Psoas muscle (tissue), 8 donors: Measurements from ENCODE around the gene RPL5. TPM values are rescaled to one million over a fixed set of nuclear protein-coding genes. Genes with fewer than 3 reads are reported as not detected.

Experiments
- ATAC-seq, 4 donors: fragments of 200-7000 bp; cut with Tn5 transposase; one replicate each; pipeline ENCODE4 v1.9.1; 2020; ENCODE audit warnings: moderate library complexity in 3 of 4, mild to moderate bottlenecking in 2 of 4
- DNase-seq, 2 donors: peaks; one replicate each; pipeline ENCODE4 v3.0.0-alpha.2; 2020
- H3K27ac ChIP-seq: fragments of 200-600 bp; one replicate; pipeline ENCODE4 v1.8.0; 2022
- H3K27me3 ChIP-seq, 3 donors: fragments of 200-600 bp in 1 of 3; one replicate each; pipeline versions ENCODE4 v1.6.1 to v1.8.0; 2013 to 2022; ENCODE audit warnings: low read length in 2 of 3, mild to moderate bottlenecking in 2 of 3, moderate library complexity in 1 of 3; ENCODE audit not compliant: insufficient read depth in 3 of 3
- H3K36me3 ChIP-seq, 2 donors: fragments of 200-600 bp in 1 of 2; one replicate each; pipeline versions ENCODE4 v1.6.1 to v1.8.0; 2013 to 2022; ENCODE audit warnings: low read depth in 1 of 2, mild to moderate bottlenecking in 1 of 2, moderate library complexity in 1 of 2; ENCODE audit not compliant: insufficient read depth in 1 of 2
- H3K4me1 ChIP-seq: fragments of 200-600 bp; one replicate; pipeline ENCODE4 v1.8.0; 2022
- H3K4me3 ChIP-seq: fragments of 200-600 bp; one replicate; pipeline ENCODE4 v1.8.0; 2022; ENCODE audit warnings: mild to moderate bottlenecking
- H3K9me3 ChIP-seq: fragments of 200-600 bp; one replicate; pipeline ENCODE4 v1.8.0; 2022
- WGBS, 3 donors: extraction: QIAGEN DNeasy Blood & Tissue Kit; methylation state at CpG; one replicate each; pipeline versions ENCODE4 v1.1.6 to v1.1.7; 2013; 5-methylcytosine and 5-hydroxymethylcytosine counted together
- intact Hi-C, 2 donors: fragments of 100-400 bp; cut with DNase I; formaldehyde crosslinking; loops; one replicate each; pipeline versions ENCODE4 v1.11.0 to v1.14.2; 2022
- polyA plus RNA-seq, 3 donors: library from polyadenylated mRNA; stranded (reverse); fragments of 200-250 nt; gene quantifications; one replicate each; pipeline ENCODE4 v1.2.3, GENCODE V29; 2013
- total RNA-seq, 4 donors: library from RNA; stranded (reverse); fragmentation: NEBNext Ultra II Directional in 2 of 4; extraction: Animal tissue kit (Norgen Biotek cat#: 25700) in 2 of 4; gene quantifications; one replicate each; pipeline versions ENCODE4 v1.2.1 to v1.2.4, GENCODE V29; 2021 to 2023
- TF ChIP-seq, protein P1 (sequence below): fragments of 200-600 bp; IDR thresholded peaks from one replicate; pipeline ENCODE4 v1.8.0; 2022; ENCODE audit warnings: antibody characterized with exemption
- donor health status: healthy with polysubstance abuse.
- donor health status: DM: no; HTN: no; CAD: no; lungs with moderate emphysema.
- donor health status: Bipolar disorder and iron deficiency.
- donor health status: healthy.
- donor health status: DM: yes; HTN: yes; CAD: no.
- donor health status: DM: no; HTN: no; CAD: no.
- donor health status: DM: no; HTN: no; CAD: no.
- donor health status: DM: yes; HTN: yes; CAD: no.

Gene RPL5
- total and polyA plus RNA-seq, 7 donors = 353 to 1,760 (median 601) TPM

DNA sequence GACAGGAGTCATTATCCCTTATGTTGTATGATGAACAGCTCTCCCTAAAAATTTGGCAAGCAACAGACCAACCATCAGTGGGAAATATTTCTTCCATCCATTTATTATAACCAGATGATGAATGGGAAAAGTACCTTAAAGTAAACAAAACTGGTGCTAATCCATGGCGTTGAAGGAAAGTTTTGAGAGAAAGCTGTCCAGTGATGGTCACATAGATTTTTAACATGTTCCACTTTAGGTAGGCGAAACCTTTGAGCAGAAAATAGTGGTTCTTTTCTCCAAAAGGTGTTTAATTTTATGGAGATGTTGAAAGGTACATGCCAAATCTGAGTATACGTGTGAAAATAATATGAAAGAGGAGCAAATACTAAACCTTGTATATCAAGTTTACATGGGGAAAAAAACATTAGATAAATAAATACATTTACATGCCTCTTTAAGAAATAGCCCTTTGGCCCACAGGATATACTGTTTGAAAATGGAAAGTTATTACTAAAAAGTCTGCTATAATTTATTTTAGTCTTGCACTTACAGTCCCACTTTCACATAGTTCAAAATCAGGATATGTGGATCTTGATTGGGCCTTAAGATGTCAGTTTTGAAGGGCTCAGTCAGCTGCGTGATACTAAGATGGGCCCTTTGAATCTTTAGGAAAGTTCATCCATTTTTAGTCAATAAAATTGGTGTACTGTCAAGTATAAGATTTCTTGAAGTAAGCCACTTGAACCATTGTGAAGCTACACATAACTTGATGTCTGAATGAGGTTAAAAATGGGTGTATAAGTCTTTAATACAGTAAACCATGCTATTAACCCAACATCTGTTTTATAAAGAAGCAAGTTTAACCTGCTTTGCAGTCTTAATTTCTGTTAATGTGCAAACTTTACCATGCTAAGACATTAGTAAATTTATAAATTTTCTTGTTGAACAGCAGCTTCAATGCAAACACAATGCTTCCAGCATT, 10.5 kb downstream of the RPL5 start:
- Histone ChIP-seq H3K36me3 (peaks cover 19 to 72% of the 10 kb centered on the region in 2 donors), H3K27me3 (no peaks in the 10 kb centered on the region), H3K4me3 (no peak overlapping the region), H3K9me3 (no peaks in the 10 kb centered on the region), H3K4me1 (peaks cover 22% of the 10 kb centered on the region), H3K27ac (no peak overlapping the region)
- TF ChIP-seq, protein P1, sequence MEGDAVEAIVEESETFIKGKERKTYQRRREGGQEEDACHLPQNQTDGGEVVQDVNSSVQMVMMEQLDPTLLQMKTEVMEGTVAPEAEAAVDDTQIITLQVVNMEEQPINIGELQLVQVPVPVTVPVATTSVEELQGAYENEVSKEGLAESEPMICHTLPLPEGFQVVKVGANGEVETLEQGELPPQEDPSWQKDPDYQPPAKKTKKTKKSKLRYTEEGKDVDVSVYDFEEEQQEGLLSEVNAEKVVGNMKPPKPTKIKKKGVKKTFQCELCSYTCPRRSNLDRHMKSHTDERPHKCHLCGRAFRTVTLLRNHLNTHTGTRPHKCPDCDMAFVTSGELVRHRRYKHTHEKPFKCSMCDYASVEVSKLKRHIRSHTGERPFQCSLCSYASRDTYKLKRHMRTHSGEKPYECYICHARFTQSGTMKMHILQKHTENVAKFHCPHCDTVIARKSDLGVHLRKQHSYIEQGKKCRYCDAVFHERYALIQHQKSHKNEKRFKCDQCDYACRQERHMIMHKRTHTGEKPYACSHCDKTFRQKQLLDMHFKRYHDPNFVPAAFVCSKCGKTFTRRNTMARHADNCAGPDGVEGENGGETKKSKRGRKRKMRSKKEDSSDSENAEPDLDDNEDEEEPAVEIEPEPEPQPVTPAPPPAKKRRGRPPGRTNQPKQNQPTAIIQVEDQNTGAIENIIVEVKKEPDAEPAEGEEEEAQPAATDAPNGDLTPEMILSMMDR = no peak
- intact Hi-C loops = no loop called here
- ATAC-seq (no peak), DNase-seq (no peak)
- 85 to 90% (median 86%) methylated on average over 4 of the region's 4 CpGs for WGBS, 3 donors

DNA sequence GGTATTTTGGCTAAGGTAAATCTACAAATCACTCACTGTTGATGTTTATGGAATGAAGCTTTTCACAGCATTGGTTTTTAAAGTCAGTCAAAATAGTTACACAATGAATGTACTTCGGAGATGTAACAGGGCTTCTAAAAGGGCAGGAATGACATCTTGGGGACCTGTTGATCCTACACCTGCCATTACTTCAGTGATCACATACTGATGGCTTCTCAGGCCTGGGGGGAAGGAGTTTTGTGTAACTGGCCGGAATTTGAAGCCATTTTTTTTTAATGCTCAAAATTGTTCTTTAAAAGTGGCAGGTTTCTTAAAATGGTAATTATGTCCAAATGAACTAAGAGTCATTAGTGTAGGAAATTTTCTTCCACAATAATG, 11.2 kb downstream of the RPL5 start:
- H3K27ac ChIP-seq = no peak overlapping the region
- H3K4me1 ChIP-seq = peaks cover 17% of the 10 kb centered on the region
- no peaks in the 10 kb centered on the region for H3K9me3 ChIP-seq
- no peak for ATAC-seq
- TF ChIP-seq, protein P1 = no peak
- intact Hi-C loops = no loop called here
- H3K27me3 ChIP-seq = no peaks in the 10 kb centered on the region
- DNase-seq = no peak
- no peak overlapping the region for H3K4me3 ChIP-seq
- 39 to 46% (median 43%) methylated on average over 2 of the region's 2 CpGs for WGBS, 3 donors
- H3K36me3 ChIP-seq = peaks cover 13 to 66% of the 10 kb centered on the region in 2 donors

DNA sequence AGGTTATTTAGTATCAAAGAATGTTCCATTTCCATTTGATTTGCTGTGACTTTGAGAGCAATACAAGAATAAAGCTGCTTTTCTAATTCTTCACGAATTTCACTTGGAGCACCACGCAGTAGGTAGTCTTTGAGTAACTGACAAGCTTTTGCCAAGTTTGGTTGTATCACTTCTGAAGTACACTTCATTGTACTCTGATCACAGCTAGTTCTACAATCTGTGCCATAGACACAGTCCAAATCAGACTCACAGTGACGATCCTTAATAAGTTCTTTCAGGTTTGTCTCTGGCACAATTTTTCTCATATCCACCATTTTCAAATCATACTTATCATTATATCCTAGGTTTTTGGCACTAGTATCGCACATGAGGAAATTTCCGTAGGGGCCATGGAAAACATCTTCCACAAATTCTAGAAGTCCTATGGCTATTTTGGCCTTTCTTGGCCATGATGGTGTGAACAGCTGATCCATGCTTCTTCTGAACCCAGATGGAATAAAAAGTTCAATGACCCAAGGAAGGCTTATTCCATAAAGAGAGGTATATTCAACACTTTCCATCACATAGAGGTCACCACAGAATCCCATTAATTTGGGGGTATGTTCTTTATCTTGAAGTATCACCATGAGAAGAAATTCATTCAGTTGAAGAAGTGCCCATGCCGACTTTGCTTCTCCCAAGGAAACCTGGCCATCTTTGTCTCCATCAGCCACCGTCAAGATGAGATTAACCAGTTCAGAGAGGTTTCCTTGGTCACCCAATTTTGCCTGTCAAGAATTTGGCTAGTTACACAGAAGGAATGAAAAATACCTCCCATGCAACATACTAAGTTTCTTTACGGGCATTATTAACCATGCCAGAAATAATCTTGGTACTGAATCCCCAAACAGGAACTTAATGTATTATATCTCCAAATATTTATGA, 11.9 kb downstream of the RPL5 start:
- H3K27ac ChIP-seq = no peak overlapping the region
- DNase-seq = no peak
- TF ChIP-seq, protein P1 = no peak
- intact Hi-C loops = no loop called here
- peak in 1 of 4 donors; percentile 8 for ATAC-seq
- H3K36me3 ChIP-seq = peaks cover 13 to 59% of the 10 kb centered on the region in 2 donors
- no peaks in the 10 kb centered on the region for H3K27me3 ChIP-seq
- peaks cover 10% of the 10 kb centered on the region for H3K4me1 ChIP-seq
- WGBS, 3 donors = 87 to 89% (median 87%) methylated on average over 8 of the region's 8 CpGs
- H3K4me3 ChIP-seq = no peak overlapping the region
- H3K9me3 ChIP-seq = no peaks in the 10 kb centered on the region

DNA sequence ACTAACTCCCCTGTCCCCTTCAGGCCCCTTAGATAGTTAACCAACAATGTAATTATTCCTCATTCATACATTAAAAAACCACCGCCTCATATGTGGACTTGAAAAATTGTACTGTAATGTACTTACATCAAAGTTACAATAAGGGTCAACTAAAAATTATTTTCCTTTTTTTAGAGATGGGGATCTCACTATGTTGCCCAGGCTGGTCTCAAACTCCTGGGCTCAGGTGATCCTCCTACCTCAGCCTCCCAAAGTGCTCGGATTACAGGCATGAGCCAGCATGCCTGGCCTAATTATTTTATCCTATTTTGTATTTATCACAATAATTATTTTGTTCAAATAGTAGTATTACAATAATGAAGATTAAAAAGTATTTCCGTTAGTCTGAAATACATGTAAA, 12.6 kb downstream of the RPL5 start:
- intact Hi-C loops = no loop called here
- WGBS, 3 donors = 97 to 99% (median 99%) methylated on average over 3 of the region's 3 CpGs
- Histone ChIP-seq H3K9me3 (no peaks in the 10 kb centered on the region), H3K27ac (no peak overlapping the region), H3K27me3 (no peaks in the 10 kb centered on the region), H3K4me3 (no peak overlapping the region), H3K4me1 (peaks cover 4% of the 10 kb centered on the region), H3K36me3 (peaks cover 13 to 58% of the 10 kb centered on the region in 2 donors)
- TF ChIP-seq, protein P1 = no peak
- ATAC-seq = peak in 1 of 4 donors; percentile 6
- DNase-seq = no peak
